Measurements from ENCODE around the gene ZCCHC3. TPM values are rescaled to one million over a fixed set of nuclear protein-coding genes. Genes with fewer than 3 reads are reported as not detected.
"Not testable (repeated sequence)": the region's sequence is repeated elsewhere in the genome, so short reads cannot be mapped to it uniquely, and the experiment has no call there.

Gene ZCCHC3
- total RNA-seq (10 to 100 TPM; 19.3 to 19.5 TPM), total RNA-seq (26.3 to 66.0 (median 46.8) reads per million in 172 experiments)
- polyA plus RNA-seq (2013, experiment 1 of 2) = 15.9 TPM
- 14.1 TPM for polyA plus RNA-seq (2013, experiment 2 of 2)

- DNase-seq = peak; percentile 68 to 93 (median 80)
- no peaks in the 10 kb centered on the region for H3K9me3 ChIP-seq (ENCODE audit: control insufficient read depth in 1 of 2, insufficient read depth in 1 of 2, low read length in 2 of 2)
- H3K27ac ChIP-seq (ENCODE audit: low read depth in 1 of 2, low read length in 2 of 2) = peak within 1 kb of the TSS; percentile 76 to 78
- H3K4me1 Mint-ChIP-seq (ENCODE audit: low read depth) = peaks cover 47% of the 10 kb centered on the region
- H3K36me3 Mint-ChIP-seq (ENCODE audit: low read depth) = peaks cover 30% of the 10 kb centered on the region
- peak within 1 kb of the TSS; percentile 93 for H3K4me3 ChIP-seq (ENCODE audit: low read length)
- no peaks in the 10 kb centered on the region for H3K9me3 Mint-ChIP-seq
- H3K27ac Mint-ChIP-seq = peak within 1 kb of the TSS; percentile 98
- H3K4me3 Mint-ChIP-seq = peak within 1 kb of the TSS; percentile 100
- no peak for TF ChIP-seq CTCF (IDR thresholded peaks at IDR 0.05)
- H3K27me3 Mint-ChIP-seq = no peaks in the 10 kb centered on the region
- ChIA-PET CTCF (interaction anchor here (0.7 to 2.6 kb wide), 4 partner anchors 27 to 34 kb away, joined by 3 to 20 read pairs (median 6); no protein-coding TSS in a partner anchor), POLR2A (interaction anchor here (0.6 to 6.2 kb wide), 12 partner anchors 12 to 247 kb away, joined by 3 to 114 read pairs (median 5); partner anchors contain the start of genes CSNK2A1, DEFB129, SOX12 and TRIB3)
- no peaks in the 10 kb centered on the region for H3K27me3 ChIP-seq (ENCODE audit: control insufficient read depth in 1 of 2, insufficient read depth in 2 of 2, low read length in 2 of 2)
- ATAC-seq (ENCODE audit: poor library complexity) = peak; percentile 86
- peaks cover 16% of the 10 kb centered on the region for H3K36me3 ChIP-seq (ENCODE audit: insufficient read depth, low read length)
- H3K4me1 ChIP-seq (ENCODE audit: insufficient read depth, low read length) = peaks cover 30% of the 10 kb centered on the region
- intact Hi-C loops (cut with DNase I, micrococcal nuclease) = loop anchor here (1.0 to 5.0 kb wide), 2 partner anchors 28 to 245 kb away; partner anchors contain the start of genes SOX12 (in 2 of the 2) and CSNK2A1 (in 1 of the 2)
Observed at GRCh38 chr20:297098-297924, at the start of gene ZCCHC3. TSS of gene ZCCHC3 (plus strand) at chr20:297570. CDS start at chr20:297587, 17 bp downstream.

DNA sequence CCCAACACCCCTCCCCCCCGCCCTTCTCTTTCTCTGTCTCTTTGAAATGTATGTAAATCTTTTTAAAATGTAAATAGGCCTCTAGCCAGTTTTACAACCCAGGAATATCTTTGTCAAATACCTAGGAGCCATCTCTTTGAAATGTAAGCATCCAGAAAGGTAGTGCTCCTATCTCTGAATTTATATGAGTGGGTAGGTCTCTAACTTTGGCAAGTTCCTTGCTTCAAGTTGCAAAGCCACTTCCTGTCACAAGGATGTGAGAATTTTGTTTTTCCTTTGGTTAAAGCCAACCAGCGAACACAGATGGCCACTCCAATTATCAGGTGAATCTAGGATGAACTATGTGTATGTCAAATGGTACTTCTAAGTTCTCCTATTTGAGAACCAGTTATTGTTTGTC, 46.0 kb upstream of the ZCCHC3 start:
- H3K4me3 ChIP-seq (ENCODE audit: low read length) = no peak overlapping the region
- ATAC-seq (ENCODE audit: poor library complexity) = no peak
- intact Hi-C loops (cut with DNase I, micrococcal nuclease) = no loop called here
- H3K9me3 ChIP-seq (ENCODE audit: control insufficient read depth in 1 of 2, insufficient read depth in 1 of 2, low read length in 2 of 2) = no peaks in the 10 kb centered on the region
- H3K27ac ChIP-seq (ENCODE audit: low read depth in 1 of 2, low read length in 2 of 2) = no peak overlapping the region
- ChIA-PET POLR2A (no interaction called here), CTCF (no interaction called here)
- no peaks in the 10 kb centered on the region for H3K9me3 Mint-ChIP-seq
- no peaks in the 10 kb centered on the region for H3K27me3 Mint-ChIP-seq
- H3K27ac Mint-ChIP-seq = peak overlapping the region; percentile 59
- no peak for DNase-seq
- H3K36me3 Mint-ChIP-seq (ENCODE audit: low read depth) = no peaks in the 10 kb centered on the region
- peaks cover 0 to 2% of the 10 kb centered on the region in 2 experiments for H3K27me3 ChIP-seq (ENCODE audit: control insufficient read depth in 1 of 2, insufficient read depth in 2 of 2, low read length in 2 of 2)
- TF ChIP-seq CTCF (IDR thresholded peaks at IDR 0.05) = no peak
- peaks cover 13% of the 10 kb centered on the region for H3K4me1 Mint-ChIP-seq (ENCODE audit: low read depth)
- H3K36me3 ChIP-seq (ENCODE audit: insufficient read depth, low read length) = no peaks in the 10 kb centered on the region
- no peak overlapping the region for H3K4me3 Mint-ChIP-seq
- H3K4me1 ChIP-seq (ENCODE audit: insufficient read depth, low read length) = no peaks in the 10 kb centered on the region

GRCh38 chr20:252801-253200, 44.6 kb upstream of the ZCCHC3 start:
- DNase-seq = no peak
- no peak overlapping the region for H3K4me3 ChIP-seq (ENCODE audit: low read length)
- H3K4me3 Mint-ChIP-seq = no peak overlapping the region
- no peaks in the 10 kb centered on the region for H3K9me3 ChIP-seq (ENCODE audit: control insufficient read depth in 1 of 2, insufficient read depth in 1 of 2, low read length in 2 of 2)
- no peaks in the 10 kb centered on the region for H3K36me3 ChIP-seq (ENCODE audit: insufficient read depth, low read length)
- peaks cover 0 to 2% of the 10 kb centered on the region in 2 experiments for H3K27me3 ChIP-seq (ENCODE audit: control insufficient read depth in 1 of 2, insufficient read depth in 2 of 2, low read length in 2 of 2)
- H3K4me1 Mint-ChIP-seq (ENCODE audit: low read depth) = peaks cover 13% of the 10 kb centered on the region
- ChIA-PET POLR2A (no interaction called here), CTCF (no interaction called here)
- no peaks in the 10 kb centered on the region for H3K36me3 Mint-ChIP-seq (ENCODE audit: low read depth)
- H3K27ac Mint-ChIP-seq = no peak overlapping the region
- ATAC-seq (ENCODE audit: poor library complexity) = no peak
- intact Hi-C loops (cut with DNase I, micrococcal nuclease) = no loop called here
- H3K4me1 ChIP-seq (ENCODE audit: insufficient read depth, low read length) = no peaks in the 10 kb centered on the region
- no peaks in the 10 kb centered on the region for H3K9me3 Mint-ChIP-seq
- H3K27ac ChIP-seq (ENCODE audit: low read depth in 1 of 2, low read length in 2 of 2) = no peak overlapping the region
- TF ChIP-seq CTCF (IDR thresholded peaks at IDR 0.05) = no peak
- no peaks in the 10 kb centered on the region for H3K27me3 Mint-ChIP-seq

GRCh38 chr20:253447-253846, 43.9 kb upstream of the ZCCHC3 start:
- H3K4me1 Mint-ChIP-seq (ENCODE audit: low read depth) = peaks cover 13% of the 10 kb centered on the region

More at GRCh38 chr20:253447-253846, 43.9 kb upstream of the ZCCHC3 start:
- H3K27ac Mint-ChIP-seq; H3K9me3 Mint-ChIP-seq; H3K4me3 ChIP-seq (ENCODE audit: low read length); H3K27ac ChIP-seq (ENCODE audit: low read depth in 1 of 2, low read length in 2 of 2); ATAC-seq (ENCODE audit: poor library complexity); H3K9me3 ChIP-seq (ENCODE audit: control insufficient read depth in 1 of 2, insufficient read depth in 1 of 2, low read length in 2 of 2); H3K36me3 ChIP-seq (ENCODE audit: insufficient read depth, low read length); H3K4me3 Mint-ChIP-seq; H3K4me1 ChIP-seq (ENCODE audit: insufficient read depth, low read length); H3K36me3 Mint-ChIP-seq (ENCODE audit: low read depth); DNase-seq; intact Hi-C loops (cut with DNase I, micrococcal nuclease); POLR2A ChIA-PET; H3K27me3 Mint-ChIP-seq; H3K27me3 ChIP-seq (ENCODE audit: control insufficient read depth in 1 of 2, insufficient read depth in 2 of 2, low read length in 2 of 2); CTCF ChIA-PET: not testable (repeated sequence)
